Smooth muscle cell (in vitro differentiated cells): Measurements from ENCODE around the gene DUX4. TPM values are rescaled to one million over a fixed set of nuclear protein-coding genes. Genes with fewer than 3 reads are reported as not detected.
"Not testable (repeated sequence)": the region's sequence is repeated elsewhere in the genome, so short reads cannot be mapped to it uniquely, and the experiment has no call there.

Source experiments
- DNase-seq: peaks from one replicate; lab custom pipeline; 2025; ENCODE audit not compliant: unreplicated experiment; lab: John Stamatoyannopoulos, UW
- H2AFZ ChIP-seq: fragments of 200-600 bp; sonication (generic); 2 replicates; pipeline ENCODE4 v1.6.0; 2016; ENCODE audit warnings: antibody characterized with exemption, low read depth, mild to moderate bottlenecking
- H3F3A ChIP-seq: fragments of 200-600 bp; sonication (generic); 2 replicates; pipeline ENCODE4 v1.6.0; 2017; ENCODE audit warnings: antibody characterized with exemption, low read depth
- H3K27ac ChIP-seq: fragments of 200-600 bp; sonication (generic); 2 replicates; pipeline ENCODE4 v1.5.1; 2016; ENCODE audit warnings: low read depth, mild to moderate bottlenecking
- H3K27me3 ChIP-seq: fragments of 200-600 bp; sonication (generic); 2 replicates; pipeline ENCODE4 v1.6.1; 2016; ENCODE audit warnings: low read depth, mild to moderate bottlenecking
- H3K36me3 ChIP-seq: fragments of 200-600 bp; sonication (generic); 2 replicates; pipeline ENCODE4 v1.5.1; 2016; ENCODE audit warnings: low read depth
- H3K4me1 ChIP-seq: fragments of 200-600 bp; sonication (generic); 2 replicates; pipeline ENCODE4 v1.5.1; 2016; ENCODE audit warnings: low read depth
- H3K4me2 ChIP-seq: fragments of 200-600 bp; sonication (generic); 2 replicates; pipeline ENCODE4 v1.6.0; 2016; ENCODE audit warnings: mild to moderate bottlenecking
- H3K4me3 ChIP-seq: fragments of 200-600 bp; sonication (generic); 2 replicates; pipeline ENCODE4 v1.5.1; 2016; ENCODE audit warnings: mild to moderate bottlenecking
- H3K79me2 ChIP-seq: fragments of 200-600 bp; sonication (generic); 2 replicates; pipeline ENCODE4 v1.6.0; 2016; ENCODE audit warnings: low read depth, mild to moderate bottlenecking
- H3K9ac ChIP-seq: fragments of 200-600 bp; sonication (generic); 2 replicates; pipeline ENCODE4 v1.6.0; 2016; ENCODE audit warnings: low read depth
- H3K9me3 ChIP-seq: fragments of 200-600 bp; sonication (generic); replicated peaks from 2 replicates; pipeline ENCODE4 v1.5.1; 2016; ENCODE audit warnings: low read depth
- H4K20me1 ChIP-seq: fragments of 200-600 bp; sonication (generic); 2 replicates; pipeline ENCODE4 v1.6.0; 2016; ENCODE audit warnings: low read depth
- WGBS: methylation state at CpG from one replicate; pipeline ENCODE4 v1.1.7; 2016; ENCODE audit warnings: low lambda C conversion rate; 5-methylcytosine and 5-hydroxymethylcytosine counted together
- polyA plus RNA-seq: library from polyadenylated mRNA; unstranded; fragments of >200 nt; fragmentation: Nextera tagmentation; extraction: Ambion mirVana; gene quantifications from 2 replicates; pipeline ENCODE4 v1.2.1, GENCODE V29; 2016
- small RNA-seq: library from RNA; depleted of rRNA; stranded (forward); fragments of <200 nt; gene quantifications from one replicate; pipeline ENCODE3, GENCODE V24; 2014
- total RNA-seq: library from RNA; depleted of rRNA; stranded (reverse); fragments of >200 nt; gene quantifications from 2 replicates; pipeline ENCODE4 v1.2.3, GENCODE V29; 2014

The DUX4 gene
- total and polyA plus RNA-seq, 2 experiments from 2014 or later: not detected

DNA sequence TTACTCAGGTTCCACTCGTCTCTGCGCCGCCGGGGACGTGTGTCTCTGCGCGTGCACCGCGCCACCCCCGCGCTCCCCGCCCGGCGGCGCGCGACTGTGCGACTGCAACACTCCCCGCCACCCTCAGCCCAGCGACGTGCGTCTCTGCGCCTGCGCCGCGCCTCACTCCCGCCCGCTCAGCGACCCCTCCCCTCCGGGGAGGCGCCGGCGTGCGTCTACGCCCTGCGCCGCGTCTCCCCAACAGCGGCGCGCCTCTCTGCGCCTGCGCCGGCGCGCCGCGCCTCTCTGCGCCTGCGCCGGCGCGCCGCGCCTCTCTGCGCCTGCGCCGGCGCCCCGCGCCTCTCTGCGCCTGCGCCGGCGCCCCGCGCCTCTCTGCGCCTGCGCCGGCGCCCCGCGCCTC is 29.9 kb downstream of the DUX4 start:
- H3K27me3 ChIP-seq, H3K4me2 ChIP-seq, H3K9me3 ChIP-seq, H3K79me2 ChIP-seq, H3K9ac ChIP-seq, H4K20me1 ChIP-seq, DNase-seq, H3K4me3 ChIP-seq, H2AFZ ChIP-seq, H3K4me1 ChIP-seq, H3F3A ChIP-seq, H3K27ac ChIP-seq, H3K36me3 ChIP-seq: not testable (repeated sequence)
- 97% methylated on average over 51 of the region's 73 CpGs for WGBS

Small RNA genes lying within 50 kb of the gene (small RNA-seq; reads per million reads assigned to genes)
- not detected for gene AC215524.1

Other genes with a start within 250 kb of the DUX4 start
- gene FRG1, start 232.9 kb upstream of the DUX4 start, total RNA-seq: 43.6 and 57.8 TPM in 2 replicates
- gene FRG1, start 232.9 kb upstream of the DUX4 start, polyA plus RNA-seq: 34.8 and 39.2 TPM in 2 replicates
- gene FRG2, start 146.5 kb upstream of the DUX4 start, total RNA-seq: not detected in 2 replicates
- gene FRG2, start 146.5 kb upstream of the DUX4 start, polyA plus RNA-seq: not detected in 2 replicates
- gene DBET, start 109.3 kb upstream of the DUX4 start, total RNA-seq: not detected in 2 replicates
- not detected in 2 replicates for gene DBET, start 109.3 kb upstream of the DUX4 start, polyA plus RNA-seq